WTC11 (cell line): ENCODE results near the gene HAUS5. TPM values are rescaled to one million over a fixed set of nuclear protein-coding genes. Genes with fewer than 3 reads are reported as not detected.

ENCODE experiments used
- AFF4 ChIP-seq: sonication (generic); formaldehyde crosslinking; IDR thresholded peaks from 2 replicates; pipeline ENCODE4 v1.8.1; 2023; ENCODE audit warnings: mild to moderate bottlenecking, missing genetic modification reagents, borderline replicate concordance
- AR ChIP-seq: fragments of 250-450 bp; sonication (Bioruptor Pico); IDR thresholded peaks from 2 replicates; pipeline ENCODE4 v1.9.0; 2021; ENCODE audit warnings: mild to moderate bottlenecking
- ATF1 ChIP-seq: sonication (generic); formaldehyde crosslinking; IDR thresholded peaks from 2 replicates; pipeline ENCODE4 v1.8.1; 2023; ENCODE audit warnings: mild to moderate bottlenecking, moderate library complexity, missing genetic modification reagents
- CREM ChIP-seq: sonication (generic); formaldehyde crosslinking; IDR thresholded peaks from 2 replicates; pipeline ENCODE4 v1.8.1; 2022; ENCODE audit warnings: mild to moderate bottlenecking, missing genetic modification reagents, moderate library complexity
- E2F1 ChIP-seq: sonication (generic); formaldehyde crosslinking; IDR thresholded peaks from 2 replicates; pipeline ENCODE4 v1.8.0; 2022; ENCODE audit warnings: mild to moderate bottlenecking, missing genetic modification reagents
- HMGXB4 ChIP-seq: sonication (generic); formaldehyde crosslinking; IDR thresholded peaks from 2 replicates; pipeline ENCODE4 v1.8.1; 2023; ENCODE audit warnings: mild to moderate bottlenecking, moderate library complexity, missing genetic modification reagents
- IRF2 ChIP-seq: sonication (generic); formaldehyde crosslinking; IDR thresholded peaks from 2 replicates; pipeline ENCODE4 v1.8.0; 2022; ENCODE audit warnings: low read depth, missing genetic modification reagents, borderline replicate concordance
- MYBL2 ChIP-seq: sonication (generic); formaldehyde crosslinking; IDR thresholded peaks from 2 replicates; pipeline ENCODE4 v1.8.1; 2023; ENCODE audit warnings: mild to moderate bottlenecking, moderate library complexity, missing genetic modification reagents
- NFATC4 ChIP-seq: fragments of 250-450 bp; sonication (Bioruptor Pico); IDR thresholded peaks from 2 replicates; pipeline ENCODE4 v1.9.0; 2021; ENCODE audit warnings: mild to moderate bottlenecking
- NR3C1 ChIP-seq: sonication (generic); formaldehyde crosslinking; conservative IDR thresholded peaks from 2 replicates; pipeline ENCODE4 v1.8.1; 2023; ENCODE audit warnings: low read depth, mild to moderate bottlenecking, missing genetic modification reagents
- PREB ChIP-seq: sonication (generic); formaldehyde crosslinking; IDR thresholded peaks from 2 replicates; pipeline ENCODE4 v1.8.1; 2022; ENCODE audit warnings: mild to moderate bottlenecking, missing genetic modification reagents, moderate library complexity, borderline replicate concordance
- ZBTB43 ChIP-seq: sonication (generic); formaldehyde crosslinking; IDR thresholded peaks from 2 replicates; pipeline ENCODE4 v1.8.1; 2023; ENCODE audit warnings: mild to moderate bottlenecking, missing genetic modification reagents
- ZNF219 ChIP-seq: sonication (generic); formaldehyde crosslinking; IDR thresholded peaks from 2 replicates; pipeline ENCODE4 v1.8.0; 2023; ENCODE audit warnings: missing genetic modification reagents, mild to moderate bottlenecking, borderline replicate concordance
- ZNF232 ChIP-seq: sonication (generic); formaldehyde crosslinking; IDR thresholded peaks from 2 replicates; pipeline ENCODE4 v1.8.0; 2022; ENCODE audit warnings: mild to moderate bottlenecking, missing genetic modification reagents
- ZNF416 ChIP-seq: fragments of 250-450 bp; sonication (Bioruptor Pico); IDR thresholded peaks from 2 replicates; pipeline ENCODE4 v1.9.0; 2021; ENCODE audit warnings: mild to moderate bottlenecking, inconsistent platforms
- ZNF423 ChIP-seq: fragments of 250-450 bp; sonication (Bioruptor Pico); IDR thresholded peaks from 2 replicates; pipeline ENCODE4 v2.1.2; 2022; ENCODE audit warnings: mild to moderate bottlenecking, moderate library complexity
- total RNA-seq: library from RNA; stranded (reverse); gene quantifications from 3 replicates; pipeline ENCODE4 v1.2.3, GENCODE V29; 2021

The HAUS5 gene
- total RNA-seq, 1 experiment from 2014 or later = 25.4 TPM

GRCh38 chr19:35628565-35629331 is 16.2 kb downstream of the HAUS5 start, which contains the start of gene RBM42 (continued):
- TF ChIP-seq E2F1 (CRISPR knock-in tag) (no peak), ZNF232 (CRISPR knock-in tag) (no peak), ZNF416 (CRISPR knock-in tag) (no peak), NFATC4 (no peak), ZNF219 (CRISPR knock-in tag) (no peak), ZNF423 (no peak), MYBL2 (CRISPR knock-in tag) (no peak), HMGXB4 (CRISPR knock-in tag) (no peak), AFF4 (CRISPR knock-in tag) (no peak), PREB (CRISPR knock-in tag) (no peak), ATF1 (CRISPR knock-in tag) (peak; percentile 98; the same call in 1 of the 2 replicates), CREM (CRISPR knock-in tag) (peak; percentile 100), ZBTB43 (CRISPR knock-in tag) (no peak), NR3C1 (no peak), IRF2 (CRISPR knock-in tag) (no peak), AR (CRISPR knock-in tag) (no peak)
- TF ChIP-seq, all 79 proteins: peak for 16
